Measurements from ENCODE around the gene AFAP1.

DNA sequence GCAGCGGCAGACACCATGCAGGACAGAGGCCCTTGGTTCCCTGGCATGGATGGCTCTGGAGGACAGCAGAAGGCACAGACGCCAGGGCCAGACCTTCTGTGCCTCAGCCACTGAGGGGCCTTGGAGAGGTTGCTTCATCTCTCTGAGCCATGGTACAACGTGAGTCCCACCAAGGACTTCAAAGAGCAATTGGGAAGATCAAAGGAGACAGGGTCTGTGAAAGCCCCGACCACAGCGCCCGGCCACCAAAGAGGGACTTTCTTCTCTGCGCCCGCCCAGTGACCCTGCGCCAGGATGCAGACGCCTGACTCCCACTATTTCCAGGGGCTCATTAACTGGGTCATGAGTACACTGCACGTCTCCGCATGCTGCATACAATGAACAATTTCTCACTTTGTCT, 174.0 kb downstream of the AFAP1 start:
- TF ChIP-seq, protein P1, sequence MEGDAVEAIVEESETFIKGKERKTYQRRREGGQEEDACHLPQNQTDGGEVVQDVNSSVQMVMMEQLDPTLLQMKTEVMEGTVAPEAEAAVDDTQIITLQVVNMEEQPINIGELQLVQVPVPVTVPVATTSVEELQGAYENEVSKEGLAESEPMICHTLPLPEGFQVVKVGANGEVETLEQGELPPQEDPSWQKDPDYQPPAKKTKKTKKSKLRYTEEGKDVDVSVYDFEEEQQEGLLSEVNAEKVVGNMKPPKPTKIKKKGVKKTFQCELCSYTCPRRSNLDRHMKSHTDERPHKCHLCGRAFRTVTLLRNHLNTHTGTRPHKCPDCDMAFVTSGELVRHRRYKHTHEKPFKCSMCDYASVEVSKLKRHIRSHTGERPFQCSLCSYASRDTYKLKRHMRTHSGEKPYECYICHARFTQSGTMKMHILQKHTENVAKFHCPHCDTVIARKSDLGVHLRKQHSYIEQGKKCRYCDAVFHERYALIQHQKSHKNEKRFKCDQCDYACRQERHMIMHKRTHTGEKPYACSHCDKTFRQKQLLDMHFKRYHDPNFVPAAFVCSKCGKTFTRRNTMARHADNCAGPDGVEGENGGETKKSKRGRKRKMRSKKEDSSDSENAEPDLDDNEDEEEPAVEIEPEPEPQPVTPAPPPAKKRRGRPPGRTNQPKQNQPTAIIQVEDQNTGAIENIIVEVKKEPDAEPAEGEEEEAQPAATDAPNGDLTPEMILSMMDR (IDR thresholded peaks at IDR 0.05; ENCODE audit: extremely low read depth in 1 of 2, insufficient read depth in 1 of 2, low read depth in 1 of 2, low read length in 2 of 2) = no peak
- TF ChIP-seq POLR2AphosphoS5 (IDR thresholded peaks at IDR 0.05; ENCODE audit: insufficient read depth, low read depth, low read length) (no peak), POLR2A (IDR thresholded peaks at IDR 0.05; ENCODE audit: low read depth, low read length) (no peak)
